ENCODE data around the gene ERC2.

Gene ERC2

DNA sequence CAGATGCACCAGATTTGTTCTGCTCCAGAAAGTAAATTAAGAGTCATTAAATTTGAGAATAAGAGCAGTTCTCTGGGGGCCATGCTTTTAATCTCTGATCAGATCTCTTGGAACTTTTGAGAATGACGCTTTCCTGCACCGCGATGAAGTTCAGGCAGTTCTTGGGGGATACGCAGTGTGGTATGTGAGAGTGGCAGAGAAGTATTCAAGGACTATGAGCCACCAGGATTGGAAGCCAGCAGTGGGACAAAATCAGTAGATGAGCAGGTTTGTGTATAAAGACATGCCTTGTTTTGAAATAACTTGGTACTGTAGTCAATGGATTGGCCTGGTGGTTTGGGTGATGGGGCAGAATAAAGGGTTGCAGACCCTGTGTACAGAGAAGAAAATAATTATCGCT, 483.6 kb downstream of the ERC2 start:
- DNase-seq (ENCODE audit: low spot score): no peak

DNA sequence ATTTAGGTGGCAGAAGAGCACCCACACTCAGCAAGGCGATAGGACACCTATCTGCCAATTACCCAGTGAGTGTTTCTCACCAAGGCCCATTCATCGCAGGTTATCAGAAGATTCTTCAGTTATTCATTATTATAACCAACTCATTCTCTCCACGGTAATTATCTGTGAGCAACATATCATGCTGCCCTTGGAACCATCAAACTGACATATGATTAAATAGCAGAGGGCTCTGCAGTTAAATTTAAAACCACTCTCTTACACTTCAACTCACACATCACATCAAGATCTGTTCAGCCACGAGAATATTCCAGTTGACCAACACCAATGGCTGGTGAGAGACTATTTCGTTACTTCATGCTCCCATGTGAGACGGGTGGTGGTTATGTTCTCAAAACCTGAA, 489.3 kb downstream of the ERC2 start:
- no peak for DNase-seq (ENCODE audit: low spot score)

GRCh38 chr3:55974421-55975165, 493.7 kb downstream of the ERC2 start:
- no peak for DNase-seq (ENCODE audit: low spot score)

DNA sequence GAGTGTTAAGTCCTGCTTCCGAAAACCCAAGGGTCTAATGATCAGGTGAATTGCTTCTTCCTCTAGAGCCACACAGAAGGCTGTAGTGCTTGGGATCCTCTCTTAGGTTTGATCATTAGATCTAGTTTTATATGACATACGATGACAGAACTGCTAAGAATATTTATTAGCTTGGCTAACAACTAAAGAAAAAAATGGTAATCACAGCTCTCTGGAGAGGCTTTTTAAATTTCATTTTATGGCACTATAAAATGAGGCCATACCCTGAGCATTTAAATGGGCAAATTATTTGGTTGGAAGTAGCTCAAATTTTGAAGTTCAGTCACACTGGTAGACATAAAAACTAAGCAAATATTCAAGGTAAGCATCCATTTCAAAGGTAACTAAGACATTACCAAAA, 498.6 kb downstream of the ERC2 start:
- no peak for DNase-seq (ENCODE audit: low spot score)

- no peak for DNase-seq (ENCODE audit: low spot score)
Measured at GRCh38 chr3:55968331-55968730, 499.9 kb downstream of the ERC2 start.

DNA sequence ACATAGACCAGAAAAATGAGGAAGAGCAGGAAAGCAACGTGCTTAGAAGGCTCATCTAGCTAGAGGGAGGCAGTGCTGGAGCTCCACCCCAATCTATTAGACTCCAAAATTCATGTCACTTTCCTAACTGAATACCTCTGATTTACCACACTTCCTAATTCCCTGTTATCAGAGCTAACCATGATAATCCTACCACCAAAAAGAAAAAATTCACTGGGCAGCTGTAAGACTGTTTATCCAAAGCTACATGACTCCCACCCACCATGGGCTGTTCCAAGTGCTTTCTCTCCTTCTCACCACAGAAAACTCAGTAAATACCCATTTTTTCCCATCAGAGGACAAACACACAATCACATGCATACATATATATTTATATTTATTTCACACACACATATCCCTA, 501.7 kb downstream of the ERC2 start:
- no peak for DNase-seq (ENCODE audit: low spot score)

DNA sequence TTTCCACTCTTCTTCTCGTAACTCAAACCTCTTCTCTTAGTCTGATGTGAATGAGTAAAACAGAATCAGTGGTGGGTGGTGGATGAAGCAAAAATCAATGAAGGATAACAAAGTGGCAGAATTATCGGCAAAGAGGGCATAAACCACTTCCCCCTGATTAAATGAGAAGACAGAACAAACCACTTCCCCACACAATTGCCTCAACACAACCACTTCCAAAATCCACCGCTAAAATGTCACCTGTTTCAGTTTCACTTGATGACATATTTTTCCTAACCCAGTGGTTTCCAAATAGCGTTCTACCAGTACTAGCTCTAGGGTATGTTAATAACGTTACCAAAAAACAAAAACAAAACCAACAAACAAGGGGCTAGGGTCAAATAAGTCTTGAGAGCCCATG, 502.5 kb downstream of the ERC2 start:
- DNase-seq (ENCODE audit: low spot score): no peak

DNA sequence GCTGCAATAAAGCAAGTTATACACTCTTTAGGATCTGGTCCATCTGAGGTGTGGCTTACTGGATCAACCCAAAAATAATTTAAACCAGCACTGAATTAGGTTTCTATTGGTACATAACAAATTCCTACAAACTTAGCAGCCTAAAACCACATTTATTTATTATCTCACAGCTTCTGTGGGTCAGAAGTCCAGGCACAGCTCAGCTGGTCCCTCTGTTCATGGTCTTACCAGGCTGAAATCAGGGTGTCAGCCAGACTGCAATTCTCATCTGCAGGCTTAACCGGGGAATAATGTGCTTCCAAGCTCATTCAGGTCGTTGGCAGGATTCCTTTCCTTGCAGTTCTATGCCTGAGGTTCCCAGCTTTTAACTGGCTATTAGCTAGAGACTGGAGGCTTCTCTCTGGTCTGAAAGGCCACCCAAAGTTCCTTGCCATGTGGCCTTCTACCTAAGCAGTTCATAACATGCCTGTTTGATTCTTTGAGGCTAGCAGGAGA, 503.7 kb downstream of the ERC2 start:
- no peak for DNase-seq (ENCODE audit: low spot score)

- no peak for DNase-seq (ENCODE audit: low spot score)
Measured at GRCh38 chr3:55963601-55964000, 504.7 kb downstream of the ERC2 start.

- no peak for DNase-seq (ENCODE audit: low spot score)
Measured at GRCh38 chr3:55959471-55960080, 508.7 kb downstream of the ERC2 start.

DNA sequence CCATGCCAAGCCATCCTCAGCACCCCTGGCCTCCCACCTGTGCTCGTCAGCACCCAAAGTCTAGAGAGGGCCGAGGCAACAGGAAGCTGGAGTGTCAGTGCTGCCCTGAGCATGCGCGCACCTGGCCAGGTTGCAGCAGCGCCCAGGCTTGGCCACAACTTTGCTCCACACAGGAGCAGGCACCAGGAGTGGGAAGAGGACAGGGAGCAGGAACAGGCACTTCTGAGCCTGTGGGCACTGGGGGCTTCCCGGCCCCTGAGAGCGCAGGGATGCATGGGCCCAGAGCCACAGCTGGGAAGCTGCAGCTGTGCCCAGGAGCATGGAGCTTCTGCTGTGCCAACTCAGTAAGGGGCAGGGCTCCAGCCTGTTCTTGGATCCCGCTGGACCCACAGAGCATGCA, 509.7 kb downstream of the ERC2 start:
- DNase-seq (ENCODE audit: low spot score): no peak

DNA sequence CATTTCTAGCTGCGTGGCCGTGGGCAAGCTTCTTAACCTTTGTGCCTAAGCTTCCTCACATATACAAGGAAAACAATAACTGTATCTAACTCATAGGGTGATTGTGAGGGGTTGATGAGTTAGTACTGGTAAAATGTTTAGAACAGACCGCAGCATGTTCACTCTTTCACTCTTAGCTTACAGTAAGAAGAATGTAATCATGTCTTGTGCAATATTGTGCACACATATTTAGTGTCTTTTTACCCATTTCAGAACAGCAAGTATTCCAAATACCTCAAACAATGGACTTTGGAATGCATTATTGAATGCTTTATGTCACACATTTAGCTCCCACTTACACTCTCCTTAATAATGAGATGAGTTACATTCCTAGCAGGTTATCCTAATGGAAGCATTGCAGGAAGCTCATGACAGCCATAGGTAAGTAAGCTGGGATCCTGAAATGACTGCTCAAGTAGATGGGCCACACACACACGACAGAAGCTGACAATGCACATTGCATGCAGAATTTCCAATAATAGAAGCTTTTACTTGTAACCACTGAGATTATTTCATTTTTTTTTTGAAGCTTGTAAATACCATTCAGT, 512.3 kb downstream of the ERC2 start:
- DNase-seq (ENCODE audit: low spot score): no peak

DNA sequence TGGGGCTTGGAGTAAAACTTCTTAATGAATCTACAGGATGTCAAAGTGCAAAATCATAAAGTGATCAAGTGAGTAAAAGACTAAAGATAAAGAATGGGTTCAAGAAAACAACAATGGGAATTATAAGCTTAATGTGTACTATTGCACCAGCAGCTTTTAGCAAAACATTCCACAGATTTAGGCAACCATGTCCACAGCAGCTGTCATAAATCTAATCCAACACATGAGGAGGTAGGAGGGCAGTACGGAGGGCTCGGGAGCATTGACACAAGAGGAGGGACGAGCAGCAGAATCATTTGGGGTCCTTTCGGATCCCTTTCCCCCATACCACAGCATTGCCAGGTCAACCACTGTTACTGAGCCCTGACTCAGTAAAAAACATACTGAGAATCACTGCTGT, 516.9 kb downstream of the ERC2 start:
- DNase-seq (ENCODE audit: low spot score): no peak

GRCh38 chr3:55947406-55947805, 520.9 kb downstream of the ERC2 start:
- DNase-seq (ENCODE audit: low spot score): no peak

GRCh38 chr3:55946574-55947160, 521.6 kb downstream of the ERC2 start:
- no peak for DNase-seq (ENCODE audit: low spot score)

- no peak for DNase-seq (ENCODE audit: low spot score)
Measured at GRCh38 chr3:55942868-55943267, 525.4 kb downstream of the ERC2 start.

DNA sequence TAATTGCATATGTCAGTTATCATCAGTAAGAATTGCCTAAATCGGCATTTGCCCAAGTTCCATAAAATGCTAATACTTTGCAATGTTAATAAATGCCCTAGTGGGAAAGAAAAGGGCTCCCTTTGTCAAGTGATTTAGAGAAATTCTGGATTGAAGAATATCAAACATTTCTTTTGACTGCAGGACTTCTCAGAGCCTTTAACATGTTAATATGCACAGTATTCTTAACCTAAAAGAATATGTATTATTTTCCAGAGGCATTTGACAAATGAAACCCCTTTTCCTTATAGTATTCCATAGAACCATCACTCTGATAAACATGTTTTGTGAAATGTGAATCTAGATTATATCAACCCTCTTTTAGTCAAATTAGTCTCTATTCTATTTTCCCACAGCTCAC, 529.0 kb downstream of the ERC2 start:
- no peak for DNase-seq (ENCODE audit: low spot score)

DNA sequence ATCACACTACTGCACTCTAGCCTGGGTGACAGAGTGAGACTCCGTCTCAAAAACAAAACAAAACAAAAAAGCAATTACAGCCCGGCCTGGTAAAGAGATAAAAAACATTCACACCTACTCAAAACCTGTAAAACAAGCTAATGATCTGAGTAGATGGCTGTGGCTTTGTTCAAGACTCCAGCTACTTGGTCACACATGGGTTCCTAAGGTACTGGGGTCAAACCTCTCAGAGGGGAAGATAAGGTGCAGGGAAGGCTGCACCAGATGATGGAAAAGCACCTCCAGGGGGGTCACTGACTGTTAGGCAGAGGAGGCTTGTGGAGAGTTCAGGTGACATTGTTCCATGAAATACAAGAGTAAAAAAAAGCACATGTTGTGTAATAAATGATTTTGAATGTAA, 531.0 kb downstream of the ERC2 start:
- DNase-seq (ENCODE audit: low spot score): no peak

DNA sequence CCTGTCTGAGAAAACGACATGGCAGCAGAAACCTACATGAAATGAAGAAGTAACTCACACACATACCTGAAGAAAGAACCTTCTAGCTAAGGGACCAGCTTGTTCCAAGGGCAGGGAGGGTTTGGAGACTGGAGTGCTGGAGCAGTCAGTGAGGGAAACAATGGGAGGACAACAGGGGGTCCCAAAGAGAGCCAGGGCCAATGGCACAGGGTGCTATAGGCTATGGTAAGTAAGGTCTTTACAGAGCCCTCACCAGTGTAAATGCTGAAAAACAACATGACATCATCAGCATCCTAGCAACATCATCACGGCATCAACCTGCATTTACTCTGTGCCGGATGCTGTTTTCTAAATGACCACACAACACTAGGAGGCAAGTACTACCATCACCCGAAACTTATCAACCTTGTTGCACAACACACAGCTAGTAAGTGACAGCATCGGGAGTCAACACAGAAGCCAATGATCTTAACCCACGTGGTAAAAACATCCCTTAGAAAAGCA, 531.7 kb downstream of the ERC2 start:
- no peak for DNase-seq (ENCODE audit: low spot score)

DNA sequence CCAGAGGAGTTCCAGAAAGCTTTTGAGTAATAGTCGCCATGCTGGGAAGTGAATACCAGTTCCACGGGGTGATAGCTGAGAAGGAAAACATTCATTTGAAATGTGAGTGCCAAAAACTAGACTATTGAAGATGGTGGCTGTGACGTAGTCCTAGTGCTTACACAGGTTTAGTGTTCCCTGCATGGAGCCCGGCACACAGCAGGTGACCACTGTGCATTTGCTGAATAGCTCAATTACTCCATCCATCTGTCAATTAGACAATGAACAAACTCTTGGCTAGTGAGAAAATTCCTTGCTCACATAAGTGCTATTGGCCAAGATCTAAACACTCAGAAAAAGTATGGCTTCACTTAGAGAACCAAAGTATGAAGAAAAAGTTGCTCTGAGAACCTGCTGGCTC, 533.0 kb downstream of the ERC2 start:
- no peak for DNase-seq (ENCODE audit: low spot score)

DNA sequence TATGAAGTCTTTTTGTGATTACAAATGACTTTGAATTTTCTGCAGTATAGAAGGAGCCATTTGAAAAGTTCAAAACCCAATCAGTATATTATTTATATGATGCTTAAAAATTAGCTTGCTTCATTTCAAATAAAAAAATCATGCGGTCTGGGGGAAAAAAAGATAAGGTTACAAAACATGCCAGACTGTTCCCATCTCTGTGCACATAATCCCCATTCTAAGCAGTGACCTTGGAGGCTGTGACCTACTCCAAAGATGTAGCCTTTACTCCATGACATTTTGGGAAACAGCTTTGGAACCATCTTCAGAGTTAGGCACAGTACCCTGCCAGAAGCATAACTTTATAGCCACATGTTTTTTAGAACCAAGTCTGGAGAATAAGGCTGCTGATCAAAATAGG, 533.5 kb downstream of the ERC2 start:
- DNase-seq (ENCODE audit: low spot score): no peak

DNA sequence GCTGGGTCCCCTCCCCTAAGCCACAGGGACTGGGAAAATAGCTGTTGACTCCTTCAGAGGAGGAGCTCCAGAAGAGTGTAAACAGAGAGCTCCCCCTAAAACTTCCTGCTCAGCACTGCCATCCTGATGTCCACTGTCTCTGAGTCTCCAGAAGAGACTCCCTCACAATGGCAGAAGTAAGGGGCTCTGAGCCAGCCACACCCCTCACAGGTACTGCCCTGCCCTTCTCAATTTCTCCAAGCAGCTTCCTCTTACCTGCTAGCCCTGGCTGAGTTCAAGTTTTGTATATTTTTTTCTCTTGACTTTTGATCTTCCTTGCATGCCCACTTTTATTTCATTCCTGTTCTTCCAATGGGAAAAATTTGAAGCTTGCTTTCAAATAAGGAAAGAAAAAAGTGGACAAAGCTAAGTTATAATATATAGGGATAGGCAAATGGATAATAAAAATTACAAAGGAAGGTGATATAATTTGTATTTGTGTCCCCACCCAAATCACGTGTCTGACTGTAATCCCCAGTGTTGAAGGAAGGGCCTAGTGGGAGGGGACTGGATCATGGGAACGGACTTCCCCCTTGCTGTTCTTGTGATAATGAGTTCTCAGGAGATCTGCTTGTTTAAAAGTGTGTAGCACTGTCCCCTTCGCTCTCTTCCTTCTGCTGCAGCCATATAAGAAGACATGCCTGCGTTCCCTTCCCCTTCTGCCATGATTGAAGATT, 539.0 kb downstream of the ERC2 start:
- DNase-seq (ENCODE audit: low spot score): no peak

All from HuH-7 (cell line).